ENCODE results near the gene NT5C3B. TPM values are rescaled to one million over a fixed set of nuclear protein-coding genes. Genes with fewer than 3 reads are reported as not detected.
"Not testable (repeated sequence)": the region's sequence is repeated elsewhere in the genome, so short reads cannot be mapped to it uniquely, and the experiment has no call there.

The NT5C3B gene
- total RNA-seq, 1 donor from 2014 or later, result 63.6 TPM

DNA sequence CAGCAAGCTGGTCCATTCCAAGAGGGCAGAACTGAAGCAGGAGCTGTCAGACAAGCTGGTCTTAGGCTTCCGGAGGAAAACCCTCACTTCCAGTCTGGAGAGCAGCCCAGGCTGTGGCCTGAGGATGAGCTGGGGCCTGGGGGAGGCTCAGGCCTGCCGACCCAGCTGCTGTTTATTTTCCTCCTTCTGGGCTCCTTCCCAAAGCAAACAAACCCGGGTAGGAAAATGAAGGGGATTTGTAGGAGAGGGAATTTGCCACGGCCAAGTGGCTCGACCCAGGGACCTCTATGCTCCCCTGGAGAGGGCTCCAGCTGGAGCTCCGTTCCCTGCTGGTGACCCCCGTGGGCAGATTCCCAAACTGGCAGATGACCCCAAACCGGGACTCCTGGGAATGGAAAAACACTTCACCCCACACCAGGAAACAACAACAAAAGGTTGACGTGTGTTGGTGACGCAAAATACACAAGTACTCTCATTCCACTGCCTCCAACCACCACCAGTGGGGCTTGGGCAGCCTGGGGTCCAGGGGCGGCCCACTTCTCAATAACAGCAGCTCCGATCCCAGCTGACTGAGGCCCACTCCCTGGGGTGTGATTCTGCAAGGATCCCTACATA lies 58.4 kb downstream of the NT5C3B start:
- Mint-ChIP-seq H3K27ac (ENCODE audit: unreplicated experiment) (peak overlapping the region; percentile 93), H3K4me3 (ENCODE audit: unreplicated experiment) (no peak overlapping the region), H3K4me1 (ENCODE audit: unreplicated experiment) (peaks cover 76% of the 10 kb centered on the region), H3K36me3 (ENCODE audit: unreplicated experiment) (peaks cover 4% of the 10 kb centered on the region), H3K27me3 (ENCODE audit: unreplicated experiment) (no peaks in the 10 kb centered on the region), H3K9me3 (ENCODE audit: unreplicated experiment) (no peaks in the 10 kb centered on the region)
- DNase-seq (ENCODE audit: extremely low spot score, unreplicated experiment), result peak; percentile 92
- TF ChIP-seq, protein P1, sequence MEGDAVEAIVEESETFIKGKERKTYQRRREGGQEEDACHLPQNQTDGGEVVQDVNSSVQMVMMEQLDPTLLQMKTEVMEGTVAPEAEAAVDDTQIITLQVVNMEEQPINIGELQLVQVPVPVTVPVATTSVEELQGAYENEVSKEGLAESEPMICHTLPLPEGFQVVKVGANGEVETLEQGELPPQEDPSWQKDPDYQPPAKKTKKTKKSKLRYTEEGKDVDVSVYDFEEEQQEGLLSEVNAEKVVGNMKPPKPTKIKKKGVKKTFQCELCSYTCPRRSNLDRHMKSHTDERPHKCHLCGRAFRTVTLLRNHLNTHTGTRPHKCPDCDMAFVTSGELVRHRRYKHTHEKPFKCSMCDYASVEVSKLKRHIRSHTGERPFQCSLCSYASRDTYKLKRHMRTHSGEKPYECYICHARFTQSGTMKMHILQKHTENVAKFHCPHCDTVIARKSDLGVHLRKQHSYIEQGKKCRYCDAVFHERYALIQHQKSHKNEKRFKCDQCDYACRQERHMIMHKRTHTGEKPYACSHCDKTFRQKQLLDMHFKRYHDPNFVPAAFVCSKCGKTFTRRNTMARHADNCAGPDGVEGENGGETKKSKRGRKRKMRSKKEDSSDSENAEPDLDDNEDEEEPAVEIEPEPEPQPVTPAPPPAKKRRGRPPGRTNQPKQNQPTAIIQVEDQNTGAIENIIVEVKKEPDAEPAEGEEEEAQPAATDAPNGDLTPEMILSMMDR (IDR thresholded peaks at IDR 0.05), result no peak

DNA sequence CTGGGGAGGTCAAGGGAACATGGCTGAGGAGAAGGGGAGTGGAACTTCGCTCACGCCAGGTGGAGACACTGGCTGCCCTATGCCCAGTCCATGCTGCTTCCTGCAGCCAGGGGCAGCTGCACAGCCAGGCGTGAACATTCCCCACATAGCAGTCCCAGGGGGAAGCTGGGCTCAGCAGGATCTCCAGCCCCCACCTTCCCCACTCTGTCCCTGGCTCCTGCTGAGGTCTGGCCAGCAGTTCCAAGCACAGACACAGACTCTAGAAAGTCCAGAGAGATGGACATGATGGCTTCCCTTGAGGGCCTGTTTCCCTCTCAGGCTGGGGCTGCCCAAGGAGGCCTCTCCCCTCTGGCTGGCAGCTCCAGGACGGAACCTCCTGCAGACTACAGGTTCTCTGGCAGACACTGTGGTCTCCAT lies 58.9 kb downstream of the NT5C3B start:
- TF ChIP-seq, protein P1 (IDR thresholded peaks at IDR 0.05), result peak; percentile 38
- Mint-ChIP-seq H3K4me1 (ENCODE audit: unreplicated experiment) (peaks cover 73% of the 10 kb centered on the region), H3K9me3 (ENCODE audit: unreplicated experiment) (no peaks in the 10 kb centered on the region), H3K27me3 (ENCODE audit: unreplicated experiment) (no peaks in the 10 kb centered on the region), H3K36me3 (ENCODE audit: unreplicated experiment) (peaks cover 4% of the 10 kb centered on the region), H3K27ac (ENCODE audit: unreplicated experiment) (peak overlapping the region; percentile 93), H3K4me3 (ENCODE audit: unreplicated experiment) (no peak overlapping the region)
- no peak for DNase-seq (ENCODE audit: extremely low spot score, unreplicated experiment)

DNA sequence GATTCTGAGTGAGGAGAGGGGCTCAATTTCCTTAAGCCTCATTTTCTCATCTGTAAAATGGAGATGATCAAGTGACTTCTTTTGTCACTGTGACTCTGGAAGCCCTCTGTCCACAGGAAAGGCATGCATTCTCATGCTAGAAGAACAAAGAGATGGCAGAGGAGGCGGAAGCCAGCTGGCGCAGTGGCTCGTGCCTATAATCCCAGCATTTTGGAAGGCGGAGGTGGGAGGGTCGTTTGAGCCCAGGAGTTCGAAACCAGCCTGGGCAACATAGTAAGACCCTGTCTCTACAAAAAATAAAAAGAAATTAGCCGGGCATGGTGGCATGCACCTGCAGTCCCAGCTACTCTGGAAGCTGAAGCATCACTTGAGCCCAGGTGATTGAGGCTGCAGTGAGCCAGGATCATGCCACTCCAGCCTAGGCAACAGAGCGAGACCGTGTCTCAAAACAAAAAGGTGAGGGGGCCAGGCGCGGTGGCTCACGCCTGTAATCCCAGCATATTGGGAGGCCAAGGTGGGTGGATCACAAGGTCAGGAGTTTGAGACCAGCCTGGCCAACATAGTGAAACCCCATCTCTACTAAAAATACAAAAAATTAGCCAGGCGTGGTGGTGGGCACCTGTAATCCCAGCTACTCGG lies 59.7 kb downstream of the NT5C3B start:
- not testable (repeated sequence) for H3K27me3 Mint-ChIP-seq (ENCODE audit: unreplicated experiment); H3K36me3 Mint-ChIP-seq (ENCODE audit: unreplicated experiment); H3K4me3 Mint-ChIP-seq (ENCODE audit: unreplicated experiment); H3K9me3 Mint-ChIP-seq (ENCODE audit: unreplicated experiment); DNase-seq (ENCODE audit: extremely low spot score, unreplicated experiment)
- Mint-ChIP-seq H3K27ac (ENCODE audit: unreplicated experiment) (peak overlapping the region; percentile 44), H3K4me1 (ENCODE audit: unreplicated experiment) (peaks cover 65% of the 10 kb centered on the region)

DNA sequence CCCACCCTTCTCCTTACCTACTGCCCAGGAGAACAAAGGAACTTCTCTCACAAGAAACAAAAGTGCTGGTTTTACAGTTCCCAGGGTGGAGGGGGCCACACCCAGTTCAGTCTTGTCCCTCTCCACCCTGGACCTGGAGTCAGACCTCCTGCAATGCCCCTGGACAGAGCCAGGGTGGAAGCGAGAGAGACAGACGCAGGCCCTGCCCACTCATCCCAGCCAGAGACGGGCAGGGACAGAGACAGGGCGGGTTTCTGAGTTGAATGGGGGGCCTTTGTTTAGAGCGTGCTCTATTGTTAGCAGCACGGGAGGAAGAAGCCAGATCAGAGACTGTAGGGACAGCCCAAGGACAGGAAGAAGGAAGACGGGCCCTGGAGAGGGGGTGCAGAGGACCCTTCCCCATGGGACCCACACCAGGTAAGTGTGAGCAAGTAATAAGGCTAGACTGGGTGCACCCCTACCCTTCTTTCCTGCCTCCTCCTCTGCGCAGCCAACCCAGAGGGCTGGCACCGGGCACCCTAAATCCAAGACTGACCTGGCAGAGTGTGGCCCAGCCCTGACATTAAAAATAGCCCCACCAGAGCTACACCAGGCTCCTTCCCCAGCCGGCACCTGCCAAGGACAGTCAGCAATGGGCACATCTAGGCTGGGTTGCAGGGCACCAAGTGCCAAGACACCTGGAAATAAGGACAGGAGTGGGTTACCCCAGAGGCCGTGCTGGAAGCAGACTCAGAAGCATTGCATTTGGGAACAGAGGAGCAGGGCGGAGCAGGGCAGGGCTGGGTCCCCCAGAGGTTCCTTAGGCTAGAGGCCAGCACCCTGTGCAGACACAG lies 60.4 kb downstream of the NT5C3B start:
- peaks cover 63% of the 10 kb centered on the region for H3K4me1 Mint-ChIP-seq (ENCODE audit: unreplicated experiment)
- no peaks in the 10 kb centered on the region for H3K27me3 Mint-ChIP-seq (ENCODE audit: unreplicated experiment)
- TF ChIP-seq, protein P1 (IDR thresholded peaks at IDR 0.05), result no peak
- H3K36me3 Mint-ChIP-seq (ENCODE audit: unreplicated experiment), result peaks cover 10% of the 10 kb centered on the region
- DNase-seq (ENCODE audit: extremely low spot score, unreplicated experiment), result no peak
- no peaks in the 10 kb centered on the region for H3K9me3 Mint-ChIP-seq (ENCODE audit: unreplicated experiment)
- peak overlapping the region; percentile 44 for H3K27ac Mint-ChIP-seq (ENCODE audit: unreplicated experiment)
- H3K4me3 Mint-ChIP-seq (ENCODE audit: unreplicated experiment), result no peak overlapping the region

Other genes starting within 250 kb of the NT5C3B start
- not detected in 2 replicates for gene KRT14, start 249.3 kb downstream of the NT5C3B start, total RNA-seq
- 1.3 and 1.4 TPM in 2 replicates for gene KRT16, start 223.5 kb downstream of the NT5C3B start, total RNA-seq
- 40.5 and 43.2 TPM in 2 replicates for gene KRT17, start 211.7 kb downstream of the NT5C3B start, total RNA-seq
- gene EIF1, start 147.3 kb downstream of the NT5C3B start, total RNA-seq, result 1,019 and 1,057 TPM in 2 replicates
- gene GAST, start 123.9 kb downstream of the NT5C3B start, total RNA-seq, result not detected in 2 replicates
- 0.11 and 0.24 TPM in 2 replicates for gene HAP1, start 101.6 kb downstream of the NT5C3B start, total RNA-seq
- gene JUP, start 49.5 kb downstream of the NT5C3B start, total RNA-seq, result 79.8 and 92.6 TPM in 2 replicates
- 67.8 and 72.8 TPM in 2 replicates for gene P3H4, start 24.3 kb downstream of the NT5C3B start, total RNA-seq
- gene FKBP10, start 23.2 kb downstream of the NT5C3B start, total RNA-seq, result 408 and 426 TPM in 2 replicates
- gene KLHL10, start 1.6 kb upstream of the NT5C3B start, total RNA-seq, result not detected in 2 replicates
- gene KLHL11, start 29.2 kb upstream of the NT5C3B start, total RNA-seq, result 16.0 and 18.4 TPM in 2 replicates
- 141 and 143 TPM in 2 replicates for gene ACLY, start 82.7 kb upstream of the NT5C3B start, total RNA-seq
- 1.9 and 2.5 TPM in 2 replicates for gene ODAD4, start 94.4 kb upstream of the NT5C3B start, total RNA-seq
- gene CNP, start 130.6 kb upstream of the NT5C3B start, total RNA-seq, result 108 and 119 TPM in 2 replicates
- 73.9 and 92.8 TPM in 2 replicates for gene DNAJC7, start 181.2 kb upstream of the NT5C3B start, total RNA-seq
- 48.9 and 51.3 TPM in 2 replicates for gene NKIRAS2, start 183.9 kb upstream of the NT5C3B start, total RNA-seq
- 1.3 and 1.6 TPM in 2 replicates for gene C17orf113, start 214.4 kb upstream of the NT5C3B start, total RNA-seq